IPS DF 19.7 (cell line): Measurements from ENCODE around the gene ATP4A.

Experiments
- DNase-seq: peaks from one replicate; pipeline ENCODE4 v3.0.0-alpha.2; 2013; ENCODE audit warnings: low read depth, low spot score

Gene ATP4A

DNA sequence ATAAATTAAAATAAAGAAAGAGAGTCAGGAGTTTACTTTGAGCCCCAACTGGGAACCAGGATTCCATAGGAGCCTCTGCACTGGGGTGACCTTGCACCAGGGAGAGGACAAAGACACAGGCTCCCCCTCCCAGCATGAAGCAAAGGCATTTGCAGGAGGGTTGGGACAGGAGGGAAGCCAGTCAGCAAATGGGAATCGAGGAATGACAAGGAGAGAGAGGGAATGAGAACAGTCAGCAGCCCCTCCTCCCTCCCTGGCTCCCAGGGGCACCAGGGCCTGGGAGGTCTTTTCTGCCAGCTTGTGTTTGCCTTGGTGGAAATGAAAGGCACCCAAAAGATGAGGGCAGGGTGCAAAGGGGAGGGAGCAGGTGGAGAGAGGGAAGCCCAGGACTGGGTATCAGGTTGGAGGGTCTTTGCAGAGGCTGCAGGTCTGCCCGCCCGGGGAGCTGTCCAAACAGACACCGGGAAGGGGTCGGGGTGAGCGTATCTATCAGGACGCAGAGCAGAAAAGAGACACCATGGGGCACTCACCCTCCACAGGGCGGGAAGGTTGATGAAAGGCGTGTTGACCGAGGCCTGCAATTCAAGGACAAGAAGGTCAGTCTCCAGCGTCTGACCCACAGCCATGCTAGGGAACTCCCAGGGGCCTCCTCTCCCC, 39.1 kb downstream of the ATP4A start:
- no peak for DNase-seq

DNA sequence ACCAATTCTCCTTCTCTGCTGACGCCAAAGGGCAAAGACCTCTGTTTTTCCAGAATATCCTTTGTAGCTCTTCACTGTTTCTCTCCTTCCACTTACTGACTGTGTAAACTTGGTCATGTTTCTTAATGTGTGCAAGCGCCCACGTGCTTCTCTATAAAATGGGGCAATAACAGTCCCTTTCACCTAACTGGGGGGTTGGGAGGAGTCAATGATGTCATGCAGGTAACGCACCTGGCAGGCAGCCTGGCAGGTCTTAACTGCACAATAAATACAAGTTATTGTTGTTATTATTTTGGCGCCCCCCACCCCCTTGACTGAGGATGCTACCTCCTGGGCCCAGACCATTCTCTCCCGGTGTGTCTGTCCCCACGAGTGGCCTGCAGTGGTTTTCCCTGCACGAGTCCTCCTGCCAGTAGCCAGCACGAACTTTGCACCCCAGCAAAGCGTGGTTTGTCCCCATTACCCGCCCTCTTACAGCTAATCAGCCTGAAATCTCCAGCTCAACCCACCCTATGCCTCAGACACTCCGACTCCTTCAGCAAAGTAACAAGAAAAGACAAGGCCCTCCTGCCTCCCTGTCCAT, 40.6 kb downstream of the ATP4A start:
- no peak for DNase-seq

DNA sequence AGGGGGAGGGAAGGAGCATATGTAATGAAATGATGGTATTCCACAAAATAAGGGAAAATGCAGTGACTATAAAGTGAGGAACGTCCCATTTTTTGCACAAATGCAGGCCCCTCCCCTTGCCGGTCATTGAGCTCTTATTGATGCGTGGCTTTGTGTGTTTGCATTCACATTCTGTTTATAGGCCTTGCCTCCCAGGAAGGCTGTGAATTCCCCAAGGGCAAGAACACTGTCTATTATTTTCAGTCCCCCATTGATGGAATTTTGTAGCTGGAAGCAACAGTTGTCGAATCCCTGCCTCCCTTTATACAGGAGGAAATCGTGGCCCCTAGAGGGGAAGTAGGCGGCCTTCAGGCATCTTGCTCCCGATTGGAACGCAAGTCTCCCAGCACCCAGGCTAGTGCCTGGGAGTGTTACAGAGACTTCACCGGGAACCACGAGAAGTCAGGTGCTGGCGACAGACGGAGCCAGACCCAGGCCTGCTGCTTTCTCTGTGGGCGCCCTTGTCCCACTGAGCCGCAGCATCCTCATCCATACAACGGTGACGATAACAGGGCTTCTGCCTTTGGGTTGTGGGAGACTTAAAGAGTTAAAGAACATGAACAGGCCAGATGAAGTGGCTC, 42.2 kb downstream of the ATP4A start:
- no peak for DNase-seq

DNA sequence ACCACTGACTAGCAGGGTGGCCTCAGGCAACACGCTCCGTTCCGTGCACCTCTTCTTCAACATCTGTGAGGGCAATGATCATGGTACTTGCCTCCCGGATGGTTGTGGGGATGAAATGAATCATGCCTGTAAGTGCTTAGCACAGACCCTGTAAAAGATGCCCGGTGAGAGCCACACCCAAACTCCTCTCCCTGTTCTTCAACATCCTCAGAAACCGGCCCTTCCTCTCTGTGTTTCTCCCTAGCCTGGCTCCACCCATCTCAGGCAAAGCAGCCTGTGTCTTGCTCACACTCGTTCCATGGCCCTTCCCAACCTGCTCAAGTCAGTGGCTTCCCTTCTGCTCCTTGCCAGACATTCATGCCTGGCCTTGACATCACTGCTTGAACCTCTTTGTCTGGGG, 44.2 kb downstream of the ATP4A start:
- no peak for DNase-seq

DNA sequence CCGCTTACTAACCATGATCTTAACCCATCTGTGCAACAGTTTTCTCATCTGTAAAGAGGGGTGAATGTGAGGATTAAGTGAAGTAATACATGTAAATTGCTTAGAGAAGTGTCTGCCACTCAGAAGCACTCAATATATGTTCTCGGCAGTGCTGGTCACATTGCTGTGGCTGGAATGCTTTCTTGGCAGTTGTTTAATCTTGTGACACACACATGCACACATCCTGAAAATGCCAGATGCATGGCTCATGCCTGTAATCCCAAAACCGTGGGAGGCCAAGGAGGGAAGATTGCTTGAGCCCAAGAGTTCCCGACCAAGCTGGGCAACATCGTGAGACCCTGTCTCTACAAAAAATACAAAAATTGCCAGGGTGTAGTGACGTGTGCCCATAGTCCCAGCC, 45.1 kb downstream of the ATP4A start:
- DNase-seq: no peak

DNA sequence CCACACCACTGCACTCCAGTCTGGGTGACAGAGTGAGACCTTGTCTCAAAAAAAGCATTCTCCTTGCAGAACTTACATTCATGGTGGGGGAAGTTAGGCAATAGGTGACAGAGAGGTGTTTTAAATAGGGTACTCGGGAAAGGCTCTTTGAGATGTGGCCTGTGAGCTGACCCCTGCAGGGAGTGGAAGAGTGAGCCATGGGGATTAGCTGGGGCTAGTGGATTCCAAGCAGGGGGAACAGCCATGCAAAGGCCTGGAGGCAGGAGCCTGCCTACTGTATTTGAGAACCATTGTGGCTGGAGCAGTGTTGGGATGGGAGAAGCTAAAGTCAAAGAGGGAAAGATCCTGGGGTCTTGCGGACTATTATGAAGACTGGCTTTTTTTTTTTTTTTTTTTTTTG, 46.1 kb downstream of the ATP4A start:
- DNase-seq: no peak

DNA sequence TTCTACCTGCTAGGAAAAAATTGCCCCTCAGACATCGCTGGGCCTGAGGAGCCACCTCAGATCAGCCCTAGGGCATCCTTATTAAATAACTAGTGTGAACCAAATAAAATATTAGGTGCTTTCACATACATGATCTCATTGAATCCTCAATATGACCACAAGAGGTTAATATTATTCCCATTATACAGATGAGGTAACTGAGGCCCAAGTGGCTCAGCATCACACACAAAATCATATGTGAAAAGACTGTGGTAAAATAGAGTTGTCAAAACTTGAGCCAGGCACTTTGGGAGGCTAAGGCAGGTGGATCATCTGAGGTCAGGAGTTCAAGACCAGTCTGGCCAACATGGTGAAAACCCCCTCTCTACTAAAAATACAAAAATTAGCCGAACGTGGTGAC, 47.1 kb downstream of the ATP4A start:
- DNase-seq: no peak

DNA sequence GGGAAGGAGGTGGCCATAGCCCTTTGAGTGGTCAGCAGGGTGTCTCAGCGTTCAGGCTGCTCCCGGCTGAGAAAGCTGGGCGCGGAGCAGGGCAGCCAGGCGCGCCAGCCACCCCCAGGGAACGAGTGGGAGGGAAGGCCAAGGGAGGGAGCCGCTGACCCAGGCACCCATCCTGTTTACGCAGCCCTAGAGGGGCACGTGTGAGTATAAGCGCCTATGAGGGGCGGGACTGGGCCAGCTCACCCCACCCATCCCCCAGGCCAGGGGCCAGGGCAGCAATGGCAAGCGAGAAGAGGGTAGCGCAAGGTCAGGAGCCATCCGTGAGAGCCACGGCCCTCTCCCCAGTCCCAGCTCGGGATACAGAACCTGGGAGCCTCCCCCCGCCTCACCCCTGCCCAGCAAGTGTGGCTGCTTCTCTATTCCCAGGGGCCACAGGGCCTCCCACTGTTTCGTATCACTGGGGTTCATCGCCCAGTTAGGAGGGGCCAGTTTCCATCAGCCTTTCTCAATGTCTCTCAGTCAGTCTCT, 49.1 kb downstream of the ATP4A start:
- DNase-seq: no peak

DNA sequence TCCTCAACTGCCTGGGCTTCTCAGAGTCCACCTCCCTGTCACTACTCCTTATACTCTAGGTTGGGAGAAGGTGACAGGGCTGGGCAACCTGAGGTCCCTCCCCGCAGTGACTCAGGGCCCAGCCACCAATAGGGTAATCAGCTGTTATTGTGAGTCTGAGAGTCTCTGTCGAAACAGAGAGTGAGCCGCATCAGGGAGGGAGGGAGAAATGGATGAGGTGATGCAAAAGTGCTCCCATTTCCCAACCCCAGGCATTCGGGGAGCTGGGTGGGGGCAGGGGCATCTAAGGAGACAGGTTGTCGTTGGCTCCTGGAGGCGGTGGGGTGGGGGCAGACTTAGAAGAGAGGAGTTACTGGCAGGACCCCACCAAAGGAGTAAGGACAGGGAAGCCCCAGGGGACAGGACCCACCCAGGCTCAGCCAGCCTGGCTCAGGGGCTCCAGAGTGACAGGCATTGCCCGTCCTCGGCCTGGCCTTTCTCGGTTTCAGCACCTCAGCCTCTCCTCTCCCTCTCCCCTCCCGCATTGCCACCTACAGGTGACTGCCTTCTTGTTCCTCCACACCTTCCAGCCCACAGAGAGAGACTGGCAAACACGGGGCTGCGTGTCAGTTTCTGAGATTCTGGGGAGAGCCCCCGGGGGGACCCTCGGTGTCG, 49.7 kb downstream of the ATP4A start, which contains the start of gene DMKN:
Gene DMKN (minus strand): TSS at position 22 of the 654 bp plus-strand sequence. CDS start 174 bp downstream, outside the sequence.
- DNase-seq: no peak

DNA sequence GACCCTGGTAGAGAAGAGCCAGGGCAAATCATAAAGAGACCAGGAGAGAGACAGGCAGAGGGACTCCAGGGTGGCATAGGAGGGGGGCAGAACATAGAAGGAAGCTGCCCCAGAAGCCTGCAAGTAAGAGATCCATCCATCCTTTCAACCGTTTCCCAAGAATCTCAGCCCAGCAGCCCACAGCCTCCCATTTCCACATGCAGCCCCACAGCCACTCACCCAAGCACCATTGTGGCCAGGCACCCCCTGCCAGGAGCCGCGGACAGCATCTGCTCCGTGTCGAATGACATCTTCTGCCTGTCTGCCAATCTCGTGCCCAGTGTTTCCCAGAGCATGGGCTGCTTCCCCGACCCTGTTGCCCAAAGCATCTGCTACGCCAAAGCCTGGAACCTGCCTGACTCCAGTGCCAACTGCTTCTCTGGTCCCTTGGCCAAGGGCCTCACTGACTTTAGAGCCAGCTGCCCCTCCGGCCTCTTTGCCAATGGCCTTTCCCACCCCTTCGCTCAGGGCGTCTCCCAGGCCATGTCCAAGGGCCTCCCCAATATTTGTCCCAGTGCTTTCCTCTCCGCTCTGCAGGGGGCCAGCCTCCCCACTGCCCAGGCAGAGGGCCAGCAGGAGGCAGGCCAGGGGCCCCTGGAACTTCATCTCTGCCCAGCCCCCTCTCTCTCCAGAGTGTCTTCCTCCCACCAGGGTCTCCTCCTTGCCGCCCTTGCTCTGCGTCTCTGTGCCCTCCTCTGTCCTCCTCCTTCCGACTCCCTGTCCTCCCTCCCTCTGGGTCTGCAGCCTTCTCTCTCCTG, 50.4 kb downstream of the ATP4A start:
- no peak for DNase-seq

DNA sequence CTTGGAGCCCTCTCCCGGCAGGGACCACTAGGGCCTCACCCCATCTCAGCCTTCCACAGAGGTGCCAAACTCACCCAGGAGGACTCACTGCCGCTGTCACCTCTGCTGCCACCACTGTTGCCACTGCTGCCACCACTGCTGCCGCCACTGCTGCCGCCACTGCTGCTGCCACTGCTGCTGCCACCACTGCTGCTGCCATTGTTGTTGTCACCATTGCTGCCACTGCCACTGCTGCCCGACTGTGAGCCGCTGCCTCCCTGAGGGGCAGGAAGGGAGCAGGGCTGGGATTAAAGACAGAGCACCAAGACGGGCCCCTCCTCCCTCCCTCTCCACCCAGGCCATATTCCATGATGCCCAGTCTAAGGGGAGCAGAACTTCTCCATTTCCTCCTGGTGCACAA, 52.1 kb downstream of the ATP4A start:
- DNase-seq: no peak

DNA sequence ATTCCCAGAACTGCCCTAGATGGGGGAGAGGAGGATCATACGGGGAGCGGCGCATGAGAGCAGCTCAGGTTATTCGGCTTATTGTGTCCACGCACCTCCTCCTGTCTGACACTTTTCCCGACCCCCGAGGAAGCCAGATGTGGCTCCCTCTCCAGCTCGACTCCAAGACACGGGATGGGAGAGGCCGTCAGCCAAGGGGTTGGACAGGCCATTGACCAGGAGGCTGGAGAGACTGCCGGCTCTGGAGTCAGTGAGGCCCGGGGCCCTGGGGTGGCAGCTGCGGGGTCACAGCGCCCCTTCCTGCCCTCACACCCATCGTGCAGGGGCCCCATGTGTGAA, 52.9 kb downstream of the ATP4A start:
- DNase-seq: no peak

DNA sequence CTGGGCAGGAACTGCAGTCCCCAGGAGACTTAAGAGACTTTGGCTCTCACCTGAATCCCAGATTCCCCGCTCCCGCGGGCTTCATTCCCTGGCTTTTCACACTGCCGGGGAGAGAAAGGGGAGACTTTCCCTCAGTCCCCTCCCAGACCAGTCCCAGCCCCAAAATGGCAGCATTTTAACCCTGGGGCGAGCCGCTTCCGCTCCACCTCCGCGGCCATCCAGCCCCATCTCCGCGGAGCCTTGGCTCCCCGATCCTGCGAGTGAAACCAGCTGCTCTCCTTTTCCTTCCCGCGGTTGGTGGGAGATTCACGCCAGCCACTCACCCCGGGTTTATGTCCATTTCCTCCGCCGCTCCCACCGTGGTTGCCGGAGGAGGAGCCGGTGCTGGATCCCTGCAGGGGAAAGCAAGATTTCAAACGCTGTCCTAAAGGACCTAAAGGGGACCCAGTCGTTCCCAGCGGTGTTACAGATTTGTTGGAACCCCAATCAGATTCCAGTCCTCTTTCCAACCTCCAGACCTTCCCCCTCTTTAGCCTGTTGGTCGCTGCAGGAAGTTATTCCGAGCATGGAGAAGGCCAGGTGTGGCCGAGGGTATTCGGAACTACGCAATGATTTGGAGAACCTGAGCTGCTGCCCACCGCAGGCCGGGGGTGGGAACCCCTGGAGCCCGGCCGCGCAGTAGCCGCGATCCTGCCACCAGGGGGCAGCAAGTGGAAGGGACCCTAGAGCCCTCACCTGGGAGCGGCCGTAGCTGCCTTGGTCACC, 53.4 kb downstream of the ATP4A start:
- peak; percentile 82 for DNase-seq

DNA sequence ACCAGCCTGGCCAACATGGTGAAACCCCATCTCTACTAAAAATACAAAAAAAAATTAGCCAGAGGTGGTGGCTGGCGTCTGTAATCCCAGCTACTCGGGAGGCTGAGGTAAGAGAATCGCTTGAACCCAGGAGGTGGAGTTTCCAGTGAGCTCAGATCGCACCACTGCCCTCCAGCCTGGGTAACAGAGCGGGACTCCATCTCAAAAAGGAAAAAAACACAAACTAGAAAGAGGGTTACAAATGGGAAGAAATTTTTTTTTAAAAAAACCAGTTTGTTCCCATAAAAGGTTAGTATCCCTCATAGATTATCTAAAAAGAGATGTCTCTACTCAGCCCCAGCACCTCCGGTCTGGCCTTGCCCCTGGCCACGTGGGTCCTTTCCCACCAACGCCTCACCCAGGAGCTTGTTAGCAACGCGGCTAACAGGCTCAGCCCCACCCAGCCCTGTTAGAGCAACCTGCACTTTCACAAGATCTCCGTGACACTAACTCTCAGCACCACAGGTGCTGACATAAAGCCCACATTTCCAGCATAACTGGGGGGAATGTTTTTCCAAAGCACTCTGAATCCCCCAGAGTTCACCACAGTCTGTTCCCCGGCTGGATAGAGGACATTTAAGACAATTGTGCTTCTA, 54.3 kb downstream of the ATP4A start:
- DNase-seq: no peak

DNA sequence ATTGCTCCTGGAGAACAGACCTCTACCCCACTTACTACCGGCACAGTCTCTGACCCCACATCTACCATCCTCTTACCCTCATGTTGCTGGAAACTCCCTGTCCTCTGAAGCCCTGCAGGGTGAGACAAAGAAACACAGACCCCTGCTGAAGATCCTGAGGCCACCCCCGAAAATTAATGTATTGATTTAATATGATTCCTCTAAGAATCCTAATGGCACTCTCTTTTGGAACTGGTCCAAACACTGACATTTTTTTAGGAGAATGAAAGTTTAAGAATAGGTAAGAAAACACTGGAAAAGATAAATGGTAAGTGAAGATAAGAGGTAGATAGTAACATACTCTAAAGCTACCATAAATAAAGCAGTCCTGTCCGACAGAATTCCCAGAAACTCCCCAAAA, 55.3 kb downstream of the ATP4A start:
- no peak for DNase-seq

DNA sequence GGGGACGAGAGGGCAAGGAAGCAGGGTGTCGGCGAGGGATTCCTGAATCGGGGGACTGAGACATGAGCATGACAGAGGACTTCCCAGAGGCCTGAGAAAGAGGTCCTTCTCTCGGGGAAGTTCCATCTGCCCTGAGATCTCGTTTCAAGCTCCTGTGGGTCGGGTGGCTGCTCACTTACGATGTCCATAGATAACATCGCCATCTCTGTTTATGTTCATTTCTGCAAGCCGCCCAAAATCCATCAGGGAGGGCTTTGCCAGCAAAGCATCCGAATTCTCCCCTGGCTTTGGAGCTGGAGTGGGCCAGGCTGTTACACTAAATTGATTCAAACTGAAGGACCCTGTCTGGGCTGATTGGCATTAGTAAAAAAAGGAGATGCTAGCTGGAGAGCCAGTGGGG, 55.9 kb downstream of the ATP4A start:
- DNase-seq: no peak

DNA sequence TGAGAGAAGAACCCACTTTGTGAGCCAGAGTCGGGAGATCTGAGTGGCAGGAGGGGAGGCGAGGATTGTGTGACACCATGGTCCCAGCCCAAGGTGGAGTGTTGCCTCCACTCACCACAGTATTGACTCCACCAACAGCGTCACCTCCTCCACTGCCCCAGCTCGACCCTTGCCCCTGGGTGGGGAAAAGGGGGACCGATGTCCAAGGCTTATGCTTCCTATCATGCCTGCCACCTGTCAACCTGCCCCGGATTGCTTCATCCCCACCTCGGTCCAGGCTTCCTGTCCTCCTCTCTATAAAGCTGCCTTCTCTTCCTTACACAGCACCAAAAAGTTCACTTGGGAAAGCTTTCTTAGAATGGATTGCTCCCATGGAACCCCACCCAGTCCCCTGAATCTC, 57.4 kb downstream of the ATP4A start:
- DNase-seq: no peak

DNA sequence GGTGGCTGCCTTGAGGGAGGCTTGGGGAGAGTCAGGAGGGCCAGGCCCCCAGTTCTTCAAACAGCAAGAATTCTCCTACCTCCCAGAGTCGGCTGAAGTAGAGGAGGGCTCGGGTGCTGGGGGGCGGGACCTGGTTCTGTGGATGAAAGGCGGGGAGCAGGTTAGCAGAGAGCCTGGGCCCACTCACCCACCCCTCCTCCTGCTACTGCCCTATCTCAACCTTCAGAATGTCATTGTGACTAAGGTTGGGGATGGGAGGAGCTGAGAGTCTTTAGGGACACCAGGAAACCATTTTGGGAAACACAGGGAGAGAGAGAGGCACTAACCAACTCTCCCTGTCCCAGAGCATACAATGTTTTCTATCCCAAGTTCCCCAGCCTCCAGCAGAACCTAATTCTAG, 60.7 kb downstream of the ATP4A start:
- no peak for DNase-seq

DNA sequence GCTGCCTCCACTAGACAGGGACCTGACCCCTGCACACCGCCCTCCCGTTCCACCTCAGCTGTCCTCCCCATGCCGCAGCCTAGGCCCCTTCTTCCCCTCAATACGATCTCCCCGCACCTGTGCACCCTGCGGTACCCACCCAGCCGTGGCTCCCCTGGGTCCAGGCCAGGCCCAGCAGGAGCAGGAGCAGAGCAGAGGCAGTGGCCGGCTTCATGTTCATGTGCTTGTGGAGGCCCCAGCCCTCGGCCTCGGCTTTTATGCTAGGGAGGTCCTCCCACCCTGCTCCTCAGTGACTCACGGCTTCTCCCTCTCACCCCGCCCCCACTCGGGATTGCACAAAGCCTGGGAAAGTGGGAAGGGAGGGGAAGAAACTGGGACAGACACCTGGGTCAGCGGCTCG, 61.8 kb downstream of the ATP4A start:
- no peak for DNase-seq

DNA sequence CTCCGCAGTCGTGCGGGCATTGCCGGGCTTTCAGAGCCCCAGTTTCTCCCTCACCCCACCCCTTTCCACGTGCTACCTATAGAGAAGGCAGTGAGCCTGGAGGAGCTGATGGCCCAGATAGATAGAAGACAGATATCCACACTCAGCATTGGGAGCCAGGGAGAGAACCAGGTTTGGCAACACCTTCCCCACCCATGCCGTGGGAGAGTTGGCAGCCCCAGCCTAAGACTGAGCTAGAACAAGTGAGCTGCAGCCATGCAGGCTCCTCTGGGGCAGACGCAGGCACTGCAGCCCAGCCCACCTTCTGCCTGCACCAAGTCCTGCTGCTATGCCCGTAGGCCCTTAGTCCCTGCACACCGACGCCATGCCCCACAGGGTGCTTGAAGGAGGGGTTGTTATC, 62.8 kb downstream of the ATP4A start:
- no peak for DNase-seq
